Suprapubic skin (tissue), 4 donors: ENCODE measurements around the gene KCNIP3.

Experiments
- EP300 ChIP-seq: sonication (generic); formaldehyde crosslinking; IDR thresholded peaks from one replicate; pipeline ENCODE4 v1.6.1; 2017; ENCODE audit warnings: antibody characterized with exemption
- POLR2A ChIP-seq, 2 donors: fragments of 450-650 bp; IDR thresholded peaks; one replicate each; pipeline ENCODE4 v1.6.1; 2017; ENCODE audit warnings: antibody characterized with exemption in 2 of 2, mild to moderate bottlenecking in 2 of 2, moderate library complexity in 2 of 2
- POLR2AphosphoS5 ChIP-seq, 3 donors: sonication (generic); formaldehyde crosslinking; IDR thresholded peaks; one replicate each; pipeline ENCODE4 v1.6.1; 2017; ENCODE audit warnings: antibody characterized with exemption in 3 of 3
- TF ChIP-seq, protein P1 (sequence below), 2 donors: fragments of 200-600 bp in 1 of 2; fragments of 450-650 bp in 1 of 2; sonication (generic) in 1 of 2; IDR thresholded peaks; one replicate each; pipeline ENCODE4 v1.5.1; 2016 to 2019; ENCODE audit warnings: antibody characterized with exemption in 2 of 2, mild to moderate bottlenecking in 1 of 2, moderate library complexity in 1 of 2

DNA sequence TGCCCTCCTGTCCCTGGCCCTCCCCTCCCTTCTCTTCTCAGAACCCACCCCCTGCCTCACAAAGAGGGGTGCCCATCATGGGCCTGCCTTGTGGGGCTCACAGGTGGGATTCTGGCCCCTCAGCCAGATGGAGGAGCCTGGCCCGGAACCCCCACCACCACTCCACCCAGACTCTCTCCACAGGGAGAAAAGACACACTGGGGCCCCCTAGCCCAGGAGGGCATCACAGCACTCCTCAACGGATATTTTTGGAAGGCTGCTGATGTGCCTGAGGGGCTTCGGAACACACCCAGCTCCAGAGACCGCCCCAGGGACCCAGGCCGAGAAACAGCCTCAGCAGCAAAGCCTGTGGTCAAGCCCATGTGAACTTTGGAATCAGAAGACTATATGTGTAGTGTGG, 9.9 kb downstream of the KCNIP3 start:
- TF ChIP-seq POLR2A (IDR thresholded peaks at IDR 0.05) = no peak
- TF ChIP-seq, protein P1, sequence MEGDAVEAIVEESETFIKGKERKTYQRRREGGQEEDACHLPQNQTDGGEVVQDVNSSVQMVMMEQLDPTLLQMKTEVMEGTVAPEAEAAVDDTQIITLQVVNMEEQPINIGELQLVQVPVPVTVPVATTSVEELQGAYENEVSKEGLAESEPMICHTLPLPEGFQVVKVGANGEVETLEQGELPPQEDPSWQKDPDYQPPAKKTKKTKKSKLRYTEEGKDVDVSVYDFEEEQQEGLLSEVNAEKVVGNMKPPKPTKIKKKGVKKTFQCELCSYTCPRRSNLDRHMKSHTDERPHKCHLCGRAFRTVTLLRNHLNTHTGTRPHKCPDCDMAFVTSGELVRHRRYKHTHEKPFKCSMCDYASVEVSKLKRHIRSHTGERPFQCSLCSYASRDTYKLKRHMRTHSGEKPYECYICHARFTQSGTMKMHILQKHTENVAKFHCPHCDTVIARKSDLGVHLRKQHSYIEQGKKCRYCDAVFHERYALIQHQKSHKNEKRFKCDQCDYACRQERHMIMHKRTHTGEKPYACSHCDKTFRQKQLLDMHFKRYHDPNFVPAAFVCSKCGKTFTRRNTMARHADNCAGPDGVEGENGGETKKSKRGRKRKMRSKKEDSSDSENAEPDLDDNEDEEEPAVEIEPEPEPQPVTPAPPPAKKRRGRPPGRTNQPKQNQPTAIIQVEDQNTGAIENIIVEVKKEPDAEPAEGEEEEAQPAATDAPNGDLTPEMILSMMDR (IDR thresholded peaks at IDR 0.05) = no peak
- no peak for TF ChIP-seq POLR2AphosphoS5 (IDR thresholded peaks at IDR 0.05)
- TF ChIP-seq EP300 = no peak
